Left renal pelvis (tissue), 4 donors: ENCODE measurements around the gene PCDHB4. TPM values are rescaled to one million over a fixed set of nuclear protein-coding genes. Genes with fewer than 3 reads are reported as not detected.
"Not testable (repeated sequence)": the region's sequence is repeated elsewhere in the genome, so short reads cannot be mapped to it uniquely, and the experiment has no call there.

ENCODE experiments used
- DNase-seq, 4 donors: peaks; one replicate each; pipeline ENCODE4 v3.0.0-alpha.2; 2013; ENCODE audit warnings: low read depth in 4 of 4, low spot score in 3 of 4
- polyA plus RNA-seq, 4 donors: library from polyadenylated mRNA; unstranded; fragments of 120-200 nt; gene quantifications; one replicate each; pipeline ENCODE4 v1.2.1, GENCODE V29; 2013; ENCODE audit not compliant: insufficient read length in 4 of 4

The PCDHB4 gene
- 1 to 10 TPM; 1.3 to 5.8 (median 2.2) TPM for polyA plus RNA-seq

- no peak for DNase-seq
These were observed at the start of gene PCDHB4 for GRCh38 chr5:141121563-141121962. Gene PCDHB4, plus strand, starts transcription at chr5:141121818. Its CDS starts 181 bp downstream, at chr5:141121999.

- DNase-seq: no peak
These were observed 43.8 kb upstream of the PCDHB4 start for GRCh38 chr5:141077826-141078225.

DNA sequence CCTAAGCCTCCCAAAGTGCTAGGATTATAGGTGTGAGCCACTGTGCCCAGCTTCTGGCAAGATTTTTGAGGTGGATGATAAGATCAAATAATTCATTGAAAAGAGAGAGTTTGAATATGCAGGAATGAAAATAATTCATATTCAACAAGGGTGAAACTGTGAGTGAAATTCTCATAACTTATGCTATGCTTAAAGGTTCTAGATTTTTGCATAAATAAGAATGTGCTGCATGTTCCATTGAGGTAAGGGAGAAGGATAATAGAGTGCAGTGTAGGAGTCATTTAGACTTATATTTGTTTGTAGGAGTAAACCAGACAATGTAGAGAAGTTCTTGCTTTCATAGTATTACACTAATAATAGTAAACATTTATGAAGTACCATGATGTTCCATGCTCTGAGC lies 39.4 kb upstream of the PCDHB4 start:
- DNase-seq: no peak

GRCh38 chr5:141084487-141084989 lies 37.1 kb upstream of the PCDHB4 start:
- no peak for DNase-seq

DNA sequence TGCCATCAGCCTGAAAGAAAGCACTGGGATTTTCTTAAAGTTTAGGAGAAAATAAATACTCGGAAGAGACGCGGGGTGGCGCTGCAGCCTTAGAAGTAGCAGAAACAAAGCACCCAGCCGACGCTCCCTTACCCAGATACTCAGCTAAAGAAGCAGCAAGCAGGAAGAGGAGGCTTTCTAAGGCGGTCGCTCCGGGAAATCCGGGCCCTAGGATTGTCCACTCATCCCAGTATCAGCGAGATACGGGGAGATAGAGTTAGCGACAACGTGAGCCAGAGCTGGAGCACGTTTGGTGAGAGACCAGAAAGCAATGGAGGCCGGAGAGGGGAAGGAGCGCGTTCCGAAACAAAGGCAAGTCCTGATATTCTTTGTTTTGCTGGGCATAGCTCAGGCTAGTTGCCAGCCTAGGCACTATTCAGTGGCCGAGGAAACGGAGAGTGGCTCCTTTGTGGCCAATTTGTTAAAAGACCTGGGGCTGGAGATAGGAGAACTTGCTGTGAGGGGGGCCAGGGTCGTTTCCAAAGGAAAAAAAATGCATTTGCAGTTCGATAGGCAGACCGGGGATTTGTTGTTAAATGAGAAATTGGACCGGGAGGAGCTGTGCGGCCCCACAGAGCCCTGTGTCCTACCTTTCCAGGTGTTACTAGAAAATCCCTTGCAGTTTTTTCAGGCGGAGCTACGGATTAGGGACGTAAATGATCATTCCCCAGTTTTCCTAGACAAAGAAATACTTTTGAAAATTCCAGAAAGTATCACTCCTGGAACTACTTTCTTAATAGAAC lies 26.9 kb upstream of the PCDHB4 start, which contains the start of gene PCDHB2:
Gene PCDHB2 (plus strand): TSS at position 135 of the 782 bp plus-strand sequence. CDS start 176 bp downstream, at position 311.
- DNase-seq: no peak

DNA sequence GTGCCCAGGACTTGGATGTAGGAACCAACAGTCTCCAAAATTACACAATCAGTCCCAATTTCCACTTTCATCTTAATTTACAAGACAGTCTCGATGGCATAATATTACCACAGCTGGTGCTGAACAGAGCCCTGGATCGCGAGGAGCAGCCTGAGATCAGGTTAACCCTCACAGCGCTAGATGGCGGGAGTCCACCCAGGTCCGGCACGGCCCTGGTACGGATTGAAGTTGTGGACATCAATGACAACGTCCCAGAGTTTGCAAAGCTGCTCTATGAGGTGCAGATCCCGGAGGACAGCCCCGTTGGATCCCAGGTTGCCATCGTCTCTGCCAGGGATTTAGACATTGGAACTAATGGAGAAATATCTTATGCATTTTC lies 26.4 kb upstream of the PCDHB4 start:
- no peak for DNase-seq

DNA sequence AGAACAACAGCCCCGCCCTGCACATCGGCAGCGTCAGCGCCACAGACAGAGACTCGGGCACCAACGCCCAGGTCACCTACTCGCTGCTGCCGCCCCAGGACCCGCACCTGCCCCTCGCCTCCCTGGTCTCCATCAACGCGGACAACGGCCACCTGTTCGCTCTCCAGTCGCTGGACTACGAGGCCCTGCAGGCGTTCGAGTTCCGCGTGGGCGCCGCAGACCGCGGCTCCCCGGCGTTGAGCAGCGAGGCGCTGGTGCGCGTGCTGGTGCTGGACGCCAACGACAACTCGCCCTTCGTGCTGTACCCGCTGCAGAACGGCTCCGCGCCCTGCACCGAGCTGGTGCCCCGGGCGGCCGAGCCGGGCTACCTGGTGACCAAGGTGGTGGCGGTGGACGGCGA lies 25.4 kb upstream of the PCDHB4 start:
- not testable (repeated sequence) for DNase-seq

DNA sequence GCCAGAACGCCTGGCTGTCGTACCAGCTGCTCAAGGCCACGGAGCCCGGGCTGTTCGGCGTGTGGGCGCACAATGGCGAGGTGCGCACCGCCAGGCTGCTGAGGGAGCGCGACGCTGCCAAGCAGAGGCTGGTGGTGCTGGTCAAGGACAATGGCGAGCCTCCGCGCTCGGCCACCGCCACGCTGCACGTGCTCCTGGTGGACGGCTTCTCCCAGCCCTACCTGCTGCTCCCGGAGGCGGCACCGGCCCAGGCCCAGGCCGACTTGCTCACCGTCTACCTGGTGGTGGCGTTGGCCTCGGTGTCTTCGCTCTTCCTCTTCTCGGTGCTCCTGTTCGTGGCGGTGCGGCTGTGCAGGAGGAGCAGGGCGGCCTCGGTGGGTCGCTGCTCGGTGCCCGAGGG lies 25.0 kb upstream of the PCDHB4 start:
- DNase-seq: not testable (repeated sequence)

DNA sequence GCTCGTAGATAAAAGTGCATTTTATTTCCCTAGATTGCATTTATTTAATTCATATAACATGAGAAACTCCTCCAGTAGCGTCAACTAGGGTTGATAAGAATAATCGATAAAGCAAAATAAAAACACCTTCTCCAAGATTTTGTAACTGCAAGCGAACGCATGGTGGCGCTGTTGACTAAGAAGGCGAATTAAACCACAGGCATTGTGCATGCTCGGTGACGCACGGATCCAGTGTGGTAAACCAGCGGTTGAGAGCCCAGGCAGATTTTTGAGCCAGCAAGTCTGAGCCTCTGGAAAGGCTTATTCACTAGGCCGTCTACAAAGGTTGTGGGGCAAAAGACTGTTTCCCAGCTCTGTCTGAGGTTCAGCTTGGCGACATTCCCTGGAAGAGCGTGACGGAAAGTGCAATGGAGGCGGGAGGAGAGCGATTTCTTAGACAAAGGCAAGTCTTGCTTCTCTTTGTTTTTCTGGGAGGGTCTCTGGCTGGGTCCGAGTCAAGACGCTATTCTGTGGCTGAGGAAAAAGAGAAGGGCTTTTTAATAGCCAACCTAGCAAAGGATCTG lies 21.3 kb upstream of the PCDHB4 start, which contains the start of gene PCDHB3:
Gene PCDHB3 (plus strand): TSS at position 231 of the 563 bp plus-strand sequence. CDS start 177 bp downstream, at position 408.
- no peak for DNase-seq

- no peak for DNase-seq
These were observed 20.6 kb upstream of the PCDHB4 start for GRCh38 chr5:141101059-141101458.

DNA sequence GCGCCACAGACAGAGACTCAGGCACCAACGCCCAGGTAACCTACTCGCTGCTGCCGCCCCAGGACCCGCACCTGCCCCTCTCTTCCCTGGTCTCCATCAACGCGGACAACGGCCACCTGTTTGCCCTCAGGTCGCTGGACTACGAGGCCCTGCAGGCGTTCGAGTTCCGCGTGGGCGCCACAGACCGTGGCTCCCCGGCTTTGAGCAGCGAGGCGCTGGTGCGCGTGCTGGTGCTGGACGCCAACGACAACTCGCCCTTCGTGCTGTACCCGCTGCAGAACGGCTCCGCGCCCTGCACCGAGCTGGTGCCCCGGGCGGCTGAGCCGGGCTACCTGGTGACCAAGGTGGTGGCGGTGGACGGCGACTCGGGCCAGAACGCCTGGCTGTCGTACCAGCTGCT lies 19.5 kb upstream of the PCDHB4 start:
- DNase-seq: not testable (repeated sequence)

DNA sequence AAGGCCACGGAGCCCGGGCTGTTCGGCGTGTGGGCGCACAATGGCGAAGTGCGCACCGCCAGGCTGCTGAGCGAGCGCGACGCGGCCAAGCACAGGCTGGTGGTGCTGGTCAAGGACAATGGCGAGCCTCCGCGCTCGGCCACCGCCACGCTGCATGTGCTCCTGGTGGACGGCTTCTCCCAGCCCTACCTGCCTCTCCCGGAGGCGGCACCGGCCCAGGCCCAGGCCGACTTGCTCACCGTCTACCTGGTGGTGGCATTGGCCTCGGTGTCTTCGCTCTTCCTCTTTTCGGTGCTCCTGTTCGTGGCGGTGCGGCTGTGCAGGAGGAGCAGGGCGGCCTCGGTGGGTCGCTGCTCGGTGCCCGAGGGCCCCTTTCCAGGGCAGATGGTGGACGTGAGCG lies 19.1 kb upstream of the PCDHB4 start:
- DNase-seq: not testable (repeated sequence)

GRCh38 chr5:141105350-141105749 lies 16.3 kb upstream of the PCDHB4 start:
- no peak for DNase-seq

DNA sequence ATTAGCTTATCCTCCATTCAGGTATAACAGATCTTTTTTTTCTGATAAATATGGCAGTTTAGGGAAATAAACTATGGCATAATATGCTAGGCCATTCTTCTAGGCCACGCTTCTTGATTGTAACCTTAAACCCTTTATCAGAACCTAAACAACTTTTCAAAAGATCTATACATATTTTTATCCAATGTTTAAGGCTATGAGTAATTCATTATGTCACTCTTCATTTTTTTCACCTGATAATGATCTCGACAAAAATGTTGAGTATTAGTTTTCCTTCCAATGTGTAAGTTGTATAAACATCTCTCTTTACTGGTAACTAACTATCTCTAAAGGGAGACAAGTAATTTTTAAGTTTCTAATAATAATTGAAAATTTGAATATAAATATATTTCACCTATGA lies 2.4 kb upstream of the PCDHB4 start:
- no peak for DNase-seq

- no peak for DNase-seq
These were observed 367 bp downstream of the PCDHB4 start for GRCh38 chr5:141121985-141122384.

DNA sequence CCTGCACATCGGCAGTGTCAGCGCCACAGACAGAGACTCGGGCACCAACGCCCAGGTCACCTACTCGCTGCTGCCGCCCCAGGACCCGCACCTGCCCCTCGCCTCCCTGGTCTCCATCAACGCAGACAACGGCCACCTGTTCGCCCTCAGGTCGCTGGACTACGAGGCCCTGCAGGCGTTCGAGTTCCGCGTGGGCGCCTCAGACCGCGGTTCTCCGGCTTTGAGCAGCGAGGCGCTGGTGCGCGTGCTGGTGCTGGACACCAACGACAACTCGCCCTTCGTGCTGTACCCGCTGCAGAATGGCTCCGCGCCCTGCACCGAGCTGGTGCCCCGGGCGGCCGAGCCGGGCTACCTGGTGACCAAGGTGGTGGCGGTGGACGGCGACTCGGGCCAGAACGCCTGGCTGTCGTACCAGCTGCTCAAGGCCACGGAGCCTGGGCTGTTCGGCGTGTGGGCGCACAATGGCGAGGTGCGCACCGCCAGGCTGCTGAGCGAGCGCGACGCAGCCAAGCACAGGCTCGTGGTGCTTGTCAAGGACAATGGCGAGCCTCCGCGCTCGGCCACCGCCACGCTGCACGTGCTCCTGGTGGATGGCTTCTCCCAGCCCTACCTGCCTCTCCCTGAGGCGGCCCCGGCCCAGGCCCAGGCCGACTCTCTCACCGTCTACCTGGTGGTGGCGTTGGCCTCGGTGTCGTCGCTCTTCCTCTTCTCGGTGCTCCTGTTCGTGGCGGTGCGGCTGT lies 1.9 kb downstream of the PCDHB4 start:
- not testable (repeated sequence) for DNase-seq

GRCh38 chr5:141127305-141127704 lies 5.7 kb downstream of the PCDHB4 start:
- DNase-seq: no peak

GRCh38 chr5:141135030-141135717 lies 13.6 kb downstream of the PCDHB4 start, which contains the start of gene PCDHB5:
Gene PCDHB5, plus strand, starts transcription at chr5:141135206. Its CDS starts 229 bp downstream, at chr5:141135435.
- no peak for DNase-seq

- DNase-seq: no peak
These were observed 14.2 kb downstream of the PCDHB4 start for GRCh38 chr5:141135718-141136266.

DNA sequence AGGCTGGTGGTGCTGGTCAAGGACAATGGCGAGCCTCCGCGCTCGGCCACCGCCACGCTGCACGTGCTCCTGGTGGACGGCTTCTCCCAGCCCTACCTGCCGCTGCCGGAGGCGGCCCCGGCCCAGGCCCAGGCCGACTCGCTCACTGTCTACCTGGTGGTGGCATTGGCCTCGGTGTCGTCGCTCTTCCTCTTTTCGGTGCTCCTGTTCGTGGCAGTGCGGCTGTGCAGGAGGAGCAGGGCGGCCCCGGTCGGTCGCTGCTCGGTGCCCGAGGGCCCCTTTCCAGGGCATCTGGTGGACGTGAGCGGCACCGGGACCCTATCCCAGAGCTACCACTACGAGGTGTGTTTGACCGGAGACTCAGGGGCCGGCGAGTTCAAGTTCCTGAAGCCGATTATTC lies 15.7 kb downstream of the PCDHB4 start:
- not testable (repeated sequence) for DNase-seq
